Activated naive CD8-positive, alpha-beta T cell treated with anti-CD3 and anti-CD28 coated beads for 36 hours (primary cell): Measurements from ENCODE around the gene KCNE4. TPM values are rescaled to one million over a fixed set of nuclear protein-coding genes. Genes with fewer than 3 reads are reported as not detected.
"Not testable (repeated sequence)": the region's sequence is repeated elsewhere in the genome, so short reads cannot be mapped to it uniquely, and the experiment has no call there.

Experiments used
- DNase-seq: peaks from one replicate; pipeline ENCODE4 v3.0.0; 2021
- H3K27ac Mint-ChIP-seq: one replicate; pipeline ENCODE4 v1.8.0; 2022; ENCODE audit warnings: mild to moderate bottlenecking, moderate library complexity, mixed read lengths
- H3K27me3 Mint-ChIP-seq: one replicate; pipeline ENCODE4 v1.8.0; 2022; ENCODE audit warnings: mild to moderate bottlenecking, mixed read lengths
- H3K36me3 Mint-ChIP-seq: one replicate; pipeline ENCODE4 v1.8.0; 2021; ENCODE audit warnings: mild to moderate bottlenecking, mixed read lengths
- H3K4me1 Mint-ChIP-seq: one replicate; pipeline ENCODE4 v1.8.0; 2021; ENCODE audit warnings: mixed read lengths
- H3K4me3 Mint-ChIP-seq: one replicate; pipeline ENCODE4 v1.8.0; 2022; ENCODE audit warnings: mild to moderate bottlenecking, moderate library complexity, mixed read lengths
- H3K9me3 Mint-ChIP-seq: one replicate; pipeline ENCODE4 v1.8.0; 2022; ENCODE audit warnings: mixed read lengths
- total RNA-seq, 2 experiments: library from RNA; stranded (reverse); gene quantifications; one replicate each; pipeline ENCODE4 v1.2.3, GENCODE V29; 2021

Gene KCNE4
- total RNA-seq, 2 experiments from 2014 or later: not detected

DNA sequence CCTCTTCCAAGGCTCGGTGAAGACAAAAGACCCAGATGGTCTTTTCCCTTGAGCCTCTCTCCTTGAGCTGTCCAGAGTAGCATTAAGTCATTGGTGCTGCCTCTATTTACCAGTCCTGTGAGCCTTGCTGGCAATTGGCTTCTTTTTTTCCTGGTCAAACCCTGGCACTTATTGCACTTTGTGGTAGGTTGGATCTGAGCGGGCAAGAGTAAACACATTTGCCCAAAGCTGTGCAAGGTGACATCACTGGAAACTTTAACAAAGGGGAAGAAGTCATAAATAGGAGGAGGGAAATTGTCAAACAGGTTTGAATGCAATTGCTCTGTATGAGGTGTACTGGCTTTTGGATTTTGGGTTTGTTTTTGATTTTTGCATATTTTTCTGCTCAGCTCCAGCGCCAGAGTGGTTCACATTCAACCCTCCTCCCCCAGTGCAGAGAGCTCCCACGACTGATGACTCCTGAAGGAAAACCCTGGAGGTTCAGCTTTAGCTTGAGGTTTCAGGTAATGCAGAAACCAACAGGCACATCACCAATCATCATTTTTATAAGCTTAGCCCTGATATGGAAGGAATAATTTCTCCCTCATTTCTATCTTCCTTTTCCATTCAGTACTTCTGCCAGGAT lies 8.3 kb downstream of the KCNE4 start:
- H3K4me3 Mint-ChIP-seq: no peak overlapping the region
- H3K27ac Mint-ChIP-seq: no peak overlapping the region
- DNase-seq: no peak
- H3K4me1 Mint-ChIP-seq: no peaks in the 10 kb centered on the region
- peaks cover 16% of the 10 kb centered on the region for H3K27me3 Mint-ChIP-seq
- H3K36me3 Mint-ChIP-seq: no peaks in the 10 kb centered on the region
- no peaks in the 10 kb centered on the region for H3K9me3 Mint-ChIP-seq

DNA sequence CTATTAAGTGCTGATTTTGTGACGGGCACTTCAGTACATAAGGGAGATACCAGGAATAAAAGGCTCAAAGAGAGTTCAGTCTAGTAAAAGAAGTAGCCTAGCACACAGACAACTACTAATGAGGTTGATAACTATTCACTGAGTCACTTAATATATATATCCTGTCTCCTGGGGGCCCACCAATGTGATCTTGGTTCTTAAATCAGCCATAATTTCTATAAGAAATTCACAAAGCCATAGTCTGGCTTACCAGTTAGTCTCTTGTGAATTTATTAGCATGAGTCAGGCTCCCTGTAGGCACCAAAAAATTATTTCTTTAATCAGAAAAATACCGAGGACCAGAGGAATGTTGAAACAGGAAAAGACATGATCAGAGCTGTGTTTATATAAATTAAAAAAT lies 10.4 kb downstream of the KCNE4 start:
- H3K4me3 Mint-ChIP-seq: no peak overlapping the region
- H3K9me3 Mint-ChIP-seq: no peaks in the 10 kb centered on the region

DNA sequence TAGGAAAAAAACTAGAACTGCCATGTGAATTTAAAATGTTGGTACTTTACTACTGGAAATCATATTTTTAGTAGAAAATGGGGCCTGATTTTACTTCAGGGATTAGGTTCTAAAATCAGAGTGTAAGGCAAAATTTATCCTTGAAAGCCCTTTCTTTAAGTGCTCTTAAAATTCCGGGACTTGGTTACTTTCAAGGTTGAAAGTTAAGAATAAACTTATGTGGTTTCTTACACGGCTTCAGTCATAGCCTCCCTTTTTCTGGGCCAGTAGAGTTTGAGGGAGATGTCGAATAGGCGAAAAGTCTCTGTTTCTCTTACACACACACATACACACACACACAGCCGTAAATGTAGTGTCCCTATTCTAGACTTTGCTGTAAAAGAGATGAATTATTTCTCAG lies 13.1 kb downstream of the KCNE4 start:
- H3K9me3 Mint-ChIP-seq: no peaks in the 10 kb centered on the region
- H3K4me1 Mint-ChIP-seq: no peaks in the 10 kb centered on the region
- no peak for DNase-seq
- no peak overlapping the region for H3K27ac Mint-ChIP-seq
- H3K27me3 Mint-ChIP-seq: peaks cover 10% of the 10 kb centered on the region
- no peaks in the 10 kb centered on the region for H3K36me3 Mint-ChIP-seq
- no peak overlapping the region for H3K4me3 Mint-ChIP-seq

More for the DNA sequence above, 10.4 kb downstream of the KCNE4 start:
- Mint-ChIP-seq H3K27me3 (peaks cover 14% of the 10 kb centered on the region), H3K4me1 (no peaks in the 10 kb centered on the region), H3K27ac (no peak overlapping the region), H3K36me3 (no peaks in the 10 kb centered on the region)
- no peak for DNase-seq

- H3K27me3 Mint-ChIP-seq: peaks cover 8% of the 10 kb centered on the region
- H3K4me3 Mint-ChIP-seq: no peak overlapping the region
- no peaks in the 10 kb centered on the region for H3K9me3 Mint-ChIP-seq
- no peaks in the 10 kb centered on the region for H3K36me3 Mint-ChIP-seq
- no peak for DNase-seq
- no peaks in the 10 kb centered on the region for H3K4me1 Mint-ChIP-seq
- H3K27ac Mint-ChIP-seq: no peak overlapping the region
These were observed 14.7 kb downstream of the KCNE4 start for GRCh38 chr2:223066721-223067120.

DNA sequence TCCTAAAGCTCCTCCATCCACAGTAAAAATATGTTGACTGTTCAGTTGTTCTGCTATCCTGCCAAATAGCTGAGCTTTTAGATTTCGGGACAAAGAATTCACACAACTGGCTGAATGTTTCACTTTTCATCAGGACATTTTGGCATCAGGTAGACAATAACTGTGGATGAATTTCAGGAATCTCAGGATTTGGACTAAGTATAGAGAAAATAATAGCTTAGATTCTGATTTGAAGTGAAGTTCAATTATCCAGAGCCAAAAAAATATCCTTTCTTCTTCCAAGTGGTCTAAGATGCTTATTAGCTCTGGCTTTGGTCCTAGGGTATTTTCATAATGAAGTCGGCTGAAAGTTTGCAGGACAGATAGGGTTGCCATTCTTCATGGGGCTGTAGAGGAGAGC lies 16.1 kb downstream of the KCNE4 start:
- H3K27me3 Mint-ChIP-seq: peaks cover 7% of the 10 kb centered on the region
- H3K9me3 Mint-ChIP-seq: no peaks in the 10 kb centered on the region
- no peaks in the 10 kb centered on the region for H3K36me3 Mint-ChIP-seq
- H3K4me3 Mint-ChIP-seq: no peak overlapping the region
- H3K4me1 Mint-ChIP-seq: no peaks in the 10 kb centered on the region
- DNase-seq: no peak
- H3K27ac Mint-ChIP-seq: no peak overlapping the region

- no peaks in the 10 kb centered on the region for H3K36me3 Mint-ChIP-seq
- DNase-seq: no peak
- H3K4me1 Mint-ChIP-seq: no peaks in the 10 kb centered on the region
- no peaks in the 10 kb centered on the region for H3K9me3 Mint-ChIP-seq
- H3K27me3 Mint-ChIP-seq: peaks cover 7% of the 10 kb centered on the region
- no peak overlapping the region for H3K4me3 Mint-ChIP-seq
- no peak overlapping the region for H3K27ac Mint-ChIP-seq
These were observed 17.5 kb downstream of the KCNE4 start for GRCh38 chr2:223069465-223069864.

GRCh38 chr2:223069988-223070387 lies 18.0 kb downstream of the KCNE4 start:
- DNase-seq: no peak
- H3K27me3 Mint-ChIP-seq: peaks cover 7% of the 10 kb centered on the region
- no peak overlapping the region for H3K27ac Mint-ChIP-seq
- no peaks in the 10 kb centered on the region for H3K9me3 Mint-ChIP-seq
- H3K36me3 Mint-ChIP-seq: no peaks in the 10 kb centered on the region
- no peak overlapping the region for H3K4me3 Mint-ChIP-seq
- H3K4me1 Mint-ChIP-seq: no peaks in the 10 kb centered on the region

DNA sequence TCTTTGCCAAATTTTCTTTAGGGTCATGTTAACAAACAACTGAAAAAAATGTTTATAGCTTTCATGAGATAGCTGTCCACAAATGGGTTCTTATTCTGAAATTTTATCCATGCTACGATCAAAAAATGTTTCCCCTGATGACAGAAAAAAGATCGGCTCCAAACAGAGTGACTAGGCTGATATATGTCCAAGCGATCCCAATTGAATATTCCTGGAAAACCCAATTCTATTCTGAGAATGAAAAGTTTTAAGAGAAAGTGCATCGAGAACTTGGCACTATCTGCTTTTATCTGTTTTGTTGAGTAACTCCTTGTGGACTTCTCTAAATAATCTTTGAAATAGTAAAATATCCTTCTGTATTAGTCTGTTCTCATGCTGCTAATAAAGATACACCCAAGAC lies 19.1 kb downstream of the KCNE4 start:
- DNase-seq: no peak
- no peak overlapping the region for H3K4me3 Mint-ChIP-seq
- peaks cover 4% of the 10 kb centered on the region for H3K27me3 Mint-ChIP-seq
- no peaks in the 10 kb centered on the region for H3K36me3 Mint-ChIP-seq
- H3K4me1 Mint-ChIP-seq: no peaks in the 10 kb centered on the region
- no peaks in the 10 kb centered on the region for H3K9me3 Mint-ChIP-seq
- H3K27ac Mint-ChIP-seq: no peak overlapping the region

GRCh38 chr2:223072826-223073225 lies 20.8 kb downstream of the KCNE4 start:
- Mint-ChIP-seq H3K27ac (no peak overlapping the region), H3K4me1 (no peaks in the 10 kb centered on the region), H3K36me3 (no peaks in the 10 kb centered on the region), H3K9me3 (no peaks in the 10 kb centered on the region), H3K4me3 (no peak overlapping the region), H3K27me3 (peaks cover 12% of the 10 kb centered on the region)
- DNase-seq: no peak

DNA sequence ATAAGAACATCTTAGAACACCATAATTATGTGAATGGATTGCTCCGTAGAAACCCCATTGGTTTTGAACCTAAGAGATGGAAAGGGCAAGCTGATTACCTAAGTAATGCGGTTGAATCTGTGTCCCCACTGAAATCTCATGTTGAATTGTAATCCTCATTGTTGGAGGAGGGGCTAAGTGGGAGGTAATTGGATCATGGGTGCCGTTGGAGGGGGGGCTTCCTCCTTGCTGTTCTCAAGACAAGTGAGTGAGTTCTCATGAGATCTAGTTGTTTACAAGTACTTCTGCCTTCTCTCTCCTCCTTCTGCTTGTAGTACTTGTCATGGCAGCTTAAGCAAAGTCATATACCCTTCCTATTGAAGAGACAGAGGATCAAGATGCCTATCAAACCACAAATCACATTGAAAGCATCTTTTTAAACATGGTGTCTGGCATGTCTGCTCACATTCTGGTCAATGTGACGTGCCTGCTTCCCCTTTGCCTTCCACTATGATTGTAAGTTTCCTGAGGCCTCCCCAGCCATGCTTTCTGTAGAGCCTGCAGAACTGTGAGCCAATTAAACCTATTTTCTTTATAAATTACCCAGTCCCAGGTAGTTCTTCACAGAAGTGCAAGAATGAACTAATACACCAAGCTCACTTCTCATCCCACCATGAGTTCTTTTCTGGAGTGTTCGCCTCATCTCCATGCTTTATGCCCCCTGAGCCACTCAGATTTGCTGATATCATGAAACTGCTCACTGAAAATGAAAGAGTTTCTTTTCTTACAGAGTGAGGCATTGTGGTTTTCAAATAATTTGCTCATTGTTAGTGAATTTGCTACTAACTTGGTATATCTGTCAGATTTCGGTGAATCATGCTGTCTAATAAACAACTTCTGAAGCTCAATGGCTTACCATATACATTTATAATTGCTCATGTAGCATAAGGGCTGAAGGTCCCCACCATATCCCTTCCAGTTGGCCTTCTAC lies 23.6 kb downstream of the KCNE4 start:
- DNase-seq: no peak
- no peaks in the 10 kb centered on the region for H3K9me3 Mint-ChIP-seq
- no peak overlapping the region for H3K4me3 Mint-ChIP-seq
- H3K27me3 Mint-ChIP-seq: peaks cover 15% of the 10 kb centered on the region
- H3K4me1 Mint-ChIP-seq: no peaks in the 10 kb centered on the region
- no peak overlapping the region for H3K27ac Mint-ChIP-seq
- H3K36me3 Mint-ChIP-seq: no peaks in the 10 kb centered on the region

- H3K27ac Mint-ChIP-seq: no peak overlapping the region
- H3K4me3 Mint-ChIP-seq: no peak overlapping the region
- no peaks in the 10 kb centered on the region for H3K4me1 Mint-ChIP-seq
- H3K36me3 Mint-ChIP-seq: no peaks in the 10 kb centered on the region
- no peaks in the 10 kb centered on the region for H3K9me3 Mint-ChIP-seq
- H3K27me3 Mint-ChIP-seq: peaks cover 11% of the 10 kb centered on the region
- DNase-seq: no peak
These were observed 24.6 kb downstream of the KCNE4 start for GRCh38 chr2:223076573-223076972.

DNA sequence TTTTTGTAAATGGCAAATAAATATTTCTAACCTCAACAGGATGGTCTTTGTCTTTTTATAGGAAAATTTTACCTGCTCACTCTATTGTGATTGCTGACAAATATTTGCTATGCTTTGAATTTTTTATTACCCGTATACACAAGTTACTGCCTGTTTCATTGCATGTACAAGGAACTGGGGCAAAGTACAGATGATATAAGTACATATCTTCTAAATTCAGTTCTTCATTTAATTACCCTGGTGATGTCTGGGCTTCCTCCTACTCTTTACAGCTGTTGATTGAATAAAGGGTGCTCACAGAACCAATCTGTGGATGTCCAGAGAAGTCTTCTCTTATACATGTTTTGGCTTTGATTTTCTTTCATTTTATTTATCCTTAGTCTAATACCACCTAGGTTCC lies 26.5 kb downstream of the KCNE4 start:
- Mint-ChIP-seq H3K36me3 (no peaks in the 10 kb centered on the region), H3K4me3 (no peak overlapping the region), H3K4me1 (no peaks in the 10 kb centered on the region), H3K27ac (no peak overlapping the region), H3K9me3 (no peaks in the 10 kb centered on the region), H3K27me3 (peaks cover 11% of the 10 kb centered on the region)
- DNase-seq: no peak

DNA sequence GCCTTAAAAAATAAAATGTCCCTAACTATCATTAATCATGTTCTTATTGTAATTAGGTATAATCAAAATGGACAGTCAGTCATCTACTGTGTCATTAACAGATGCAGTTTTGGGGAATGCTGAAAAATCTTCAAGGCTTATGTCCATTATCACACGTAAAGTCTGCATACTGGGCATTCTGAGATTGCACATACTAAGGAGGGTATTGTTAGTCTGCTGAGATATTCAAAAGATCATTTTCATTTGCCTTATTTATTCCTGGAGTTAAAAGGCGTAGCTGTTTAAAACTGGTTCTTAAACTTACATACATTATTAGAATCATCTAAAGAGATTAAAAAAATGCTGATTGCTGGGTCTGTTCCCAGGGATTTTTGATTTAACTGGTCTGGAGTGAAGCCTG lies 27.4 kb downstream of the KCNE4 start:
- H3K27ac Mint-ChIP-seq: no peak overlapping the region
- no peak for DNase-seq
- no peaks in the 10 kb centered on the region for H3K36me3 Mint-ChIP-seq
- no peaks in the 10 kb centered on the region for H3K4me1 Mint-ChIP-seq
- no peaks in the 10 kb centered on the region for H3K9me3 Mint-ChIP-seq
- peaks cover 11% of the 10 kb centered on the region for H3K27me3 Mint-ChIP-seq
- no peak overlapping the region for H3K4me3 Mint-ChIP-seq

- no peak for DNase-seq
- Mint-ChIP-seq H3K4me3 (no peak overlapping the region), H3K4me1 (no peaks in the 10 kb centered on the region), H3K9me3 (no peaks in the 10 kb centered on the region), H3K27me3 (peaks cover 11% of the 10 kb centered on the region), H3K27ac (no peak overlapping the region), H3K36me3 (no peaks in the 10 kb centered on the region)
These were observed 27.9 kb downstream of the KCNE4 start for GRCh38 chr2:223079925-223080324.

DNA sequence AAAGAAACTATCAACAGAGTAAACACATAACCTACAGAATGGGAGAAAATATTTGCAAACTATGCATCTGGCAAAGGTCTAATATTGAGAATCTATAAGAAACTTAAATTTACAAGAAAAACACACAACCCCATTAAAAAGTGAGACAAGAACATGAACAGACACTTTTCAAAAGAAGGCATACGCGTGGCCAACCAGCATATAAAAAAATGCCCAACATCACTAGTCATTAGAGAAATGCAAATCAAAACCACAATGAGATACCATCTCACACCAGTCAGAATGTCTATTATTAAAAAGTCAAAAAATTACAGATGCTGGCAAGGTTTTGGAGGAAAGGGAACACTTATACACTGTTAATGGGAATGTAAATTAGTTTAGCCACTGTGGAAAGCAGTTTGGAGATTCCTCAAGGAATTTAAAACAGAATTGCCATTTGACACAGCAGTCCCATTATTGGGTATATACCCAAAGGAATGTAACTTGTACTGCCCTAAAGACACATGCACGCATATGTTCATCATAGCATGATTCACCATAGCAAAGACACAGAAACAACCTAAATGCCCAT lies 28.9 kb downstream of the KCNE4 start:
- not testable (repeated sequence) for DNase-seq, H3K9me3 Mint-ChIP-seq, H3K36me3 Mint-ChIP-seq, H3K27ac Mint-ChIP-seq, H3K4me3 Mint-ChIP-seq, H3K4me1 Mint-ChIP-seq
- H3K27me3 Mint-ChIP-seq: peaks cover 11% of the 10 kb centered on the region
